Measurements from ENCODE around the gene KIAA2012. TPM values are rescaled to one million over a fixed set of nuclear protein-coding genes. Genes with fewer than 3 reads are reported as not detected.

Gene KIAA2012
- total RNA-seq, 2 experiments from 2014 or later, result not detected

GRCh38 chr2:202171241-202171825, 98.3 kb downstream of the KIAA2012 start:
- Mint-ChIP-seq H3K4me3 (peak overlapping the region; percentile 32), H3K27me3 (ENCODE audit: low read depth) (peaks cover 10% of the 10 kb centered on the region), H3K27ac (no peak overlapping the region), H3K9me3 (no peaks in the 10 kb centered on the region), H3K36me3 (ENCODE audit: low read depth) (no peaks in the 10 kb centered on the region), H3K4me1 (ENCODE audit: low read depth) (peaks cover 20% of the 10 kb centered on the region)
- peak; percentile 30 for DNase-seq
- CTCF ChIA-PET, result interaction anchor here (0.6 to 0.8 kb wide), 2 partner anchors 9 to 403 kb away, joined by 3 read pairs; no protein-coding TSS in a partner anchor
- intact Hi-C loops (cut with micrococcal nuclease), result loop anchor here (10.0 kb wide), 1 partner anchor 987 kb away; the partner anchor contains the start of gene CASP10

- no peaks in the 10 kb centered on the region for H3K9me3 Mint-ChIP-seq
- CTCF ChIA-PET, result interaction anchor here (0.6 to 1.3 kb wide), 5 partner anchors 9 to 356 kb away, joined by 3 to 5 read pairs (median 4); no protein-coding TSS in a partner anchor
- H3K27ac Mint-ChIP-seq, result peak overlapping the region; percentile 74
- H3K4me3 Mint-ChIP-seq, result no peak overlapping the region
- H3K36me3 Mint-ChIP-seq (ENCODE audit: low read depth), result no peaks in the 10 kb centered on the region
- DNase-seq, result peak; percentile 58
- peaks cover 10% of the 10 kb centered on the region for H3K27me3 Mint-ChIP-seq (ENCODE audit: low read depth)
- H3K4me1 Mint-ChIP-seq (ENCODE audit: low read depth), result peaks cover 20% of the 10 kb centered on the region
- intact Hi-C loops (cut with micrococcal nuclease), result loop anchor here (10.0 kb wide), 1 partner anchor 988 kb away; the partner anchor contains the start of gene CASP10
These were observed 99.6 kb downstream of the KIAA2012 start for GRCh38 chr2:202172439-202173211.

- no peak overlapping the region for H3K4me3 Mint-ChIP-seq
- H3K27ac Mint-ChIP-seq, result no peak overlapping the region
- CTCF ChIA-PET, result interaction anchor here (0.6 to 7.1 kb wide), 16 partner anchors 11 to 1014 kb away, joined by 3 to 57 read pairs (median 3); no protein-coding TSS in a partner anchor
- H3K27me3 Mint-ChIP-seq (ENCODE audit: low read depth), result no peaks in the 10 kb centered on the region
- intact Hi-C loops (cut with micrococcal nuclease), result loop anchor here (1.0 to 10.0 kb wide), 9 partner anchors 74 to 994 kb away; partner anchors contain the start of gene CASP10
- no peaks in the 10 kb centered on the region for H3K4me1 Mint-ChIP-seq (ENCODE audit: low read depth)
- no peaks in the 10 kb centered on the region for H3K36me3 Mint-ChIP-seq (ENCODE audit: low read depth)
- peak; percentile 78 for DNase-seq
- H3K9me3 Mint-ChIP-seq, result no peaks in the 10 kb centered on the region
These were observed 105.4 kb downstream of the KIAA2012 start for GRCh38 chr2:202178346-202178958.

- H3K27me3 Mint-ChIP-seq (ENCODE audit: low read depth), result peaks cover 4% of the 10 kb centered on the region
- no peak overlapping the region for H3K4me3 Mint-ChIP-seq
- no peaks in the 10 kb centered on the region for H3K9me3 Mint-ChIP-seq
- intact Hi-C loops (cut with micrococcal nuclease), result no loop called here
- H3K27ac Mint-ChIP-seq, result no peak overlapping the region
- no peaks in the 10 kb centered on the region for H3K36me3 Mint-ChIP-seq (ENCODE audit: low read depth)
- DNase-seq, result no peak
- no peaks in the 10 kb centered on the region for H3K4me1 Mint-ChIP-seq (ENCODE audit: low read depth)
- CTCF ChIA-PET, result interaction anchor here (0.9 to 1.4 kb wide), 2 partner anchors 324 to 325 kb away, joined by 3 to 4 read pairs; no protein-coding TSS in a partner anchor
These were observed 111.5 kb downstream of the KIAA2012 start for GRCh38 chr2:202184557-202184956.

DNA sequence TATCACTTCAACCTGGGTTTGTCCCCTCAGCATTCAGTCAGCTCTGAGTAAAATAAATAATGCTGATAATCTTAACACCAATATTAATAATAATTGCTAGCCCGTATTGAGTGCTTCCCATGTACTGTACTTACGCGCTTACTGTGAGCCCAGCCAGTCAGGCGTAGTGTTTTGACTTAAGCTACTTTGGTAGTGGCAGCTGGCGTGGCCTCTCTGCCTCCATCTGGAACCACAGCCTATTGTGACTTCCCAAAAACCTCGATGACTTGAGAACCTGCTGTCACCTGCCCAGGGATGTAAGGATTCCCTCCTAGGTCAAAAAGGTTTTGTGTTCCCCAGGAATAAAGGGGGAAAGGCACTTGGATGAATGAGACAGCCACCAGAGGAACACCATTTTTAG, 112.1 kb downstream of the KIAA2012 start:
- Mint-ChIP-seq H3K27ac (no peak overlapping the region), H3K4me3 (no peak overlapping the region)
- CTCF ChIA-PET, result interaction anchor here (0.9 kb wide), 1 partner anchor 325 kb away, joined by 3 read pairs; no protein-coding TSS in a partner anchor

DNA sequence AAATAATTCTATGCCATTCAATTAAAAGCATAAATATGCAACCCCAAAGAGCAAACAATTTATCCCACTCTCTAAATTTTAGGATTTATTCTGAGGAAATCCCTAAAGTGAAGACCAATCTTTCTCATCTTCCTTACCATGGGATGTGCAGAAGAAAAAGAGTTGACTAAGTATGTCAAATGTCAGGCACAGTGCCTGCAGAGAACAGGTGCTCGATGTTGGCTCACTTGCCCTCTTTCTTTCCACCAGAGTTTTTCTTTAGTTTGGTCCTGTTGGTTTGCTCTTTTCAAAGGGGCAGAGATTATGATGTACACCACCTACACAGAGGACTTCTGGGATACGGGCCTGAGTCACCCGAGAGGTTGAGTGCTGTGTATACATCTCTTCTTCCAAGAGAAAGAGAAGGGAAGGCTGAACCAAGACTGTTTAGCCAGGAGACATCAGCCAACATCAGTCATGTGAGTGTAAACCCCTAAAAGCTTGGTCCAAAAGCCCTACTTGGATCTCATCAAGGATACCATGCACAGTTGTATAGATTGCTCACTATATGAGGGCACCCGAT, 113.7 kb downstream of the KIAA2012 start:
- Mint-ChIP-seq H3K4me1 (ENCODE audit: low read depth) (no peaks in the 10 kb centered on the region), H3K9me3 (no peaks in the 10 kb centered on the region), H3K36me3 (ENCODE audit: low read depth) (no peaks in the 10 kb centered on the region), H3K4me3 (no peak overlapping the region), H3K27me3 (ENCODE audit: low read depth) (peaks cover 4% of the 10 kb centered on the region), H3K27ac (no peak overlapping the region)
- DNase-seq, result no peak
- CTCF ChIA-PET, result interaction anchor here (0.6 to 0.7 kb wide), 2 partner anchors 221 to 866 kb away, joined by 3 read pairs; no protein-coding TSS in a partner anchor
- intact Hi-C loops (cut with micrococcal nuclease), result no loop called here

More for the DNA sequence above, 112.1 kb downstream of the KIAA2012 start:
- intact Hi-C loops (cut with micrococcal nuclease), result no loop called here
- no peaks in the 10 kb centered on the region for H3K4me1 Mint-ChIP-seq (ENCODE audit: low read depth)
- peaks cover 4% of the 10 kb centered on the region for H3K27me3 Mint-ChIP-seq (ENCODE audit: low read depth)
- no peaks in the 10 kb centered on the region for H3K9me3 Mint-ChIP-seq
- no peaks in the 10 kb centered on the region for H3K36me3 Mint-ChIP-seq (ENCODE audit: low read depth)
- no peak for DNase-seq

- CTCF ChIA-PET, result interaction anchor here (0.7 kb wide), 1 partner anchor 865 kb away, joined by 3 read pairs; no protein-coding TSS in a partner anchor
These were observed 114.5 kb downstream of the KIAA2012 start for GRCh38 chr2:202187570-202187969.

DNA sequence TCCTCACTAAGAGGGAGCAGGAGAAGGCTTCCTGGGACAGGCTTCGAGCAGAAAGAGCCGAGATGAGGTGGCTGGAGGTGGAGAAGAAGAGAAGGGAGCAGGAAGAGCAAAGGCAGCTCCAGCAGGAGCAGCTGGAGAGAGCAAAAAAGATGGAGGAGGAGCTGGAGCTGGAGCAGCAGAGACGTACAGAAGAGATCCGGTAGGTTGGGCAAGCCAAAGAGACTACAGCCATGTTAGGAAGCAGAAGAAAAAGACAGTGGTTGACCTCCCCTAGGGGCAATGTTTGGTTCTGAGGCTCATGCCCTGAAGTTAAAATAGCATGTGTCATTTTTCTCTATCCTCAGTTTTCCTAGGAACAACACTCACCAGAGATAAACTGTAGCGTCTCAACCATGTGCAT, 120.2 kb downstream of the KIAA2012 start:
- Mint-ChIP-seq H3K4me3 (no peak overlapping the region), H3K9me3 (no peaks in the 10 kb centered on the region), H3K36me3 (ENCODE audit: low read depth) (no peaks in the 10 kb centered on the region), H3K4me1 (ENCODE audit: low read depth) (no peaks in the 10 kb centered on the region), H3K27ac (no peak overlapping the region), H3K27me3 (ENCODE audit: low read depth) (peaks cover 6% of the 10 kb centered on the region)
- CTCF ChIA-PET, result no interaction called here
- intact Hi-C loops (cut with micrococcal nuclease), result no loop called here
- no peak for DNase-seq

More at GRCh38 chr2:202187570-202187969, 114.5 kb downstream of the KIAA2012 start:
- H3K27ac Mint-ChIP-seq, result no peak overlapping the region
- peaks cover 4% of the 10 kb centered on the region for H3K27me3 Mint-ChIP-seq (ENCODE audit: low read depth)
- H3K4me3 Mint-ChIP-seq, result no peak overlapping the region
- H3K4me1 Mint-ChIP-seq (ENCODE audit: low read depth), result no peaks in the 10 kb centered on the region
- intact Hi-C loops (cut with micrococcal nuclease), result no loop called here
- no peak for DNase-seq
- H3K9me3 Mint-ChIP-seq, result no peaks in the 10 kb centered on the region
- H3K36me3 Mint-ChIP-seq (ENCODE audit: low read depth), result no peaks in the 10 kb centered on the region

DNA sequence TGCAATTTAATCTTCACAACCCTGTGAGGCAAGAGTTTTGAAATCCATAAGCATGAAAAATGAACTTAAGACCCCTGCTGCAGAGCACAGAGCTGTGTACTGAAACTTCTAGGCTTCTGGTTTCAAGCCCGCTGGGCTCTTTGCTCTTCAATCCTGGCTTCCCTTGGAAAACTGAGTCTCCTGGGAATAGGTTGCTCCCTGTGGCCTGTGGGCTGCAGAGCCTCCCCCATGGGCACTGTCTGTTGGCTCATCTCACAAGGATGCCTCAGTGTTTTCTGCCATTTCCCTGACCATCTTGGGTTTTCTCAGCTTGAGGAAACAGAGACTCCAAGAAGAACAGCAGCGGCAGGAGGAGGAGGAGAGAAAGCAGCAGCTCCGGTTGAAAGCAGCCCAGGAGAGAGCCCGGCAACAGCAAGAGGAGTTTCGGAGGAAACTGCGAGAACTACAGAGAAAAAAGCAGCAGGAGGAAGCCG, 120.9 kb downstream of the KIAA2012 start:
- CTCF ChIA-PET, result no interaction called here
- H3K27ac Mint-ChIP-seq, result no peak overlapping the region
- H3K9me3 Mint-ChIP-seq, result no peaks in the 10 kb centered on the region
- H3K27me3 Mint-ChIP-seq (ENCODE audit: low read depth), result peaks cover 6% of the 10 kb centered on the region
- no peaks in the 10 kb centered on the region for H3K36me3 Mint-ChIP-seq (ENCODE audit: low read depth)
- H3K4me3 Mint-ChIP-seq, result no peak overlapping the region
- intact Hi-C loops (cut with micrococcal nuclease), result no loop called here
- no peak for DNase-seq
- H3K4me1 Mint-ChIP-seq (ENCODE audit: low read depth), result no peaks in the 10 kb centered on the region

- CTCF ChIA-PET, result no interaction called here
- intact Hi-C loops (cut with micrococcal nuclease), result no loop called here
- no peak overlapping the region for H3K27ac Mint-ChIP-seq
- H3K4me1 Mint-ChIP-seq (ENCODE audit: low read depth), result no peaks in the 10 kb centered on the region
- H3K4me3 Mint-ChIP-seq, result no peak overlapping the region
- H3K36me3 Mint-ChIP-seq (ENCODE audit: low read depth), result no peaks in the 10 kb centered on the region
- no peak for DNase-seq
- no peaks in the 10 kb centered on the region for H3K9me3 Mint-ChIP-seq
- H3K27me3 Mint-ChIP-seq (ENCODE audit: low read depth), result peaks cover 6% of the 10 kb centered on the region
These were observed 121.4 kb downstream of the KIAA2012 start for GRCh38 chr2:202194418-202194817.

DNA sequence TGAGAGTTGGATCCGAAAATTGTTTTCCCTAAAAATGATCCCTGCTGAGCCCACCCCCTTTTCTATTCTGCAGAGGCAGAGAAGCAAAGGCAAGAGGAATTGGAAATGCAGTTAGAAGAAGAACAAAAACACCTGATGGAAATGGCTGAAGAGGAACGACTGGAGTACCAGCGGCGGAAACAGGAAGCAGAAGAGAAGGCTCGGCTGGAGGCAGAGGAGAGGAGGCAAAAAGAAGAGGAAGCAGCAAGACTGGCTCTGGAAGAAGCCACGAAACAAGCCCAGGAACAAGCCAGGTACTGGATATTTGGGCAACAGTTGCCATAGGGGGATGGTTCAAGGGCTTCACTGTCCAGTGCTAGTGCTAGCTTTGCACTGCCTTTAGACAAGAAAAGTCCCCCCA, 123.7 kb downstream of the KIAA2012 start:
- CTCF ChIA-PET, result no interaction called here
- H3K27me3 Mint-ChIP-seq (ENCODE audit: low read depth), result peaks cover 6% of the 10 kb centered on the region
- H3K9me3 Mint-ChIP-seq, result no peaks in the 10 kb centered on the region
- intact Hi-C loops (cut with micrococcal nuclease), result no loop called here
- no peak for DNase-seq
- no peaks in the 10 kb centered on the region for H3K4me1 Mint-ChIP-seq (ENCODE audit: low read depth)
- H3K36me3 Mint-ChIP-seq (ENCODE audit: low read depth), result no peaks in the 10 kb centered on the region
- no peak overlapping the region for H3K27ac Mint-ChIP-seq
- no peak overlapping the region for H3K4me3 Mint-ChIP-seq

Measured in activated naive CD4-positive, alpha-beta T cell treated with anti-CD3 and anti-CD28 coated beads for 36 hours (primary cell).